GM12873 (cell line): ENCODE results near the gene FES.

Experiments
- CTCF ChIP-seq: IDR thresholded peaks from 2 replicates; pipeline ENCODE4 v1.5.1; 2012; ENCODE audit warnings: low read depth, mild to moderate bottlenecking, moderate library complexity, low read length, control low read depth; ENCODE audit not compliant: insufficient read depth; ENCODE audit errors: missing control alignments

The FES gene

DNA sequence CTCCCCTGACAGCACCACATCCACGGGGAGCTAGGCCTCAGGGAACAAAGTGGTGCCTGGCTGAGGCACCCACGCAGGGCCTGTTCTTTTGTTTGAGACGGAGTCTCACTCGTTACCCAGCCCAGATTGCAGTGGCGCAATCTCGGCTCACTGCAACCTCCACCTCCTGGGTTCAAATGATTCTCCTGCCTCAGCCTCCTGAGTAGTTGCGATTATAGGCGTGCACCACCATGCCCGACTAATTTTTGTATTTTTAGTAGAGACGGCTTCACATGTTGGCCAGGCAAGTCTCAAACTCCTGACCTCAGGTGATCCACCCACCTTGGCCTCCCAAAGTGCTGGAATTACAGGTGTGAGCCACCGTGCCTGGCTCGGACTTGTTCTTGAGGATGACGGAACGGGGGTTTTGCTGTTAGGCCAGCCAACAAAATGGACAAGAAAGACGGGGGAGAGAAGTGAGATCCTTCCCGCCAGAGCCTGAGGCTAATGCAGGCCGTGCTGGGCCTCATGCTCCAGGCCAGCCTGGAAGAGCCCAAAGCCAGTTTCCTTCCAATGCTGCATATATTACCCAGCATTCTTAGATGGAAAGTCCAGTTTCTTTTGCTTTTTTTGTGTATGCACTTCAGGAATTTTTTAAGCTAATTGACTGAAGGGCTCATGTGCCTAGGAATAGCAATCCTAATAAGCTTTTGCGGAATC is 44.0 kb upstream of the FES start:
- TF ChIP-seq CTCF = no peak

DNA sequence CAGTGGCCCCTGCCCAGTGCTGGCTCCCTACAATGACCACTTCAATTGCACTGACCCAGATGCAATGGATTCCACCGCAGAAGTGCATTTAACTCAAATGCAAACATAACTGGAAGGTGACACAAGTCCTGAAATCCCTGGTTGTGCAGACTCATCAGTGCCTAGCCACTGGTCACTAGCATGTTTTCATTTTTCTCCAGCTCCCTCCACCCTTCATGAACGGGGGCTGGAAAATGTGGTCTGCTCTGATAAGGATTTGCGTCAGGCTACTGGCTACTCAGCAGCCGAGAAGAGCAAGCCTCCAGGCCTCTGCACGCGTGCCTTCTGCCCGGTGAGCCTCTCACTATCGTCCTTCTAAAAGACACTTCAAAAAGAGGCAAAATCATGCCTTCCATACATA is 43.4 kb upstream of the FES start:
- no peak for TF ChIP-seq CTCF

- TF ChIP-seq CTCF = no peak
Measured at GRCh38 chr15:90844696-90845095, 39.6 kb upstream of the FES start.

- no peak for TF ChIP-seq CTCF
Measured at GRCh38 chr15:90845201-90845949, 38.9 kb upstream of the FES start.

DNA sequence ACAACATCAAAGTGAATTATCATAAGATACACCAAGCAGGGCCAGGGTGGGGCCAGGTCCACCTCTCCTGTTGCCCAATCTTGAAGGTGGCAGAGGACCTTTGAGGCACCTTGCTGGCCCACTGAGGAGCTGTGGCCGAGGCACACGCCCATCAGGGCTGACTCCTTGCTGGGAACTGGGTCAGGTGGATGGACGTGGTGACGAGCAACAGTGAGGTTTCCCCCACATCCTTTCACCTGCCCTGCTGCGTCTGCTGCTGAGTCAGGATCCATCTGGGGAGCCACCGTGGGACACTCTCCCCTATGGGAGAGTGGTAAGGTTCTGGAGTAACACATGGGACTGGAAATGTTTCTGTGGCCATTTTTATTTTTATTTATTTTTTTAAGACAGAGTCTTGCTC is 33.2 kb upstream of the FES start:
- TF ChIP-seq CTCF = no peak

GRCh38 chr15:90851940-90852339 is 32.4 kb upstream of the FES start:
- no peak for TF ChIP-seq CTCF

DNA sequence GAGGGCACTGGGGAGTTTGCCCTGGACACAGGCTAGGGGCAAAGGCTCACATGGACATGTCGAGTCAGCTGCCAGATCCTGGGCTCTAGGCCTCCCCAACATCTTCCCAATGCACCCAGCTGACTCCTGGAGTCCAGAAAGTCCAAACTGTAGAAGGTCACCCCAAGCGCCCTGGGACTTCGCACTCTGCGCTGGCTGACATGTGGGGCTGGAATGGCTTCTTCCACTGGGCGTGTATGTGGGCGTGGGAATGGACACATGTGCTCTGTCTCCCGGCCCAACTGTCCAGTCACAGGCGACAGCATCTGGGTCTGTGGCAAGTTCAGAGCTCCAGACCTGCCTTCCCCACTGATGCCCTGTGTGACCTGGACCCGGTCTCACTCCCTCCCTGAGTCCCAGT is 29.2 kb upstream of the FES start:
- TF ChIP-seq CTCF = no peak
